G401.6 (cell line): ENCODE results near the gene MBD4.
"Not testable (repeated sequence)": the region's sequence is repeated elsewhere in the genome, so short reads cannot be mapped to it uniquely, and the experiment has no call there.

Experiments used
- FAIRE-seq: peaks from 2 replicates; lab custom pipeline; 2012; peaks lifted over from hg19 to GRCh38; lab: Jason Lieb, UNC

The MBD4 gene

GRCh38 chr3:129439817-129440617, at the start of gene MBD4, which contains the start of gene IFT122:
TSS of gene MBD4 (minus strand) at chr3:129439948. CDS start at chr3:129439833, 115 bp downstream.
TSS of gene IFT122 (plus strand) at chr3:129440224. CDS start at chr3:129440331, 107 bp downstream.
- FAIRE-seq = peak; percentile 99

GRCh38 chr3:129489258-129489657, 49.5 kb upstream of the MBD4 start:
- not testable (repeated sequence) for FAIRE-seq

GRCh38 chr3:129487868-129488335, 48.2 kb upstream of the MBD4 start:
- FAIRE-seq = not testable (repeated sequence)

GRCh38 chr3:129487183-129487867, 47.6 kb upstream of the MBD4 start:
- no peak for FAIRE-seq

GRCh38 chr3:129486664-129487035, 46.9 kb upstream of the MBD4 start:
- no peak for FAIRE-seq

- no peak for FAIRE-seq
These were observed 46.2 kb upstream of the MBD4 start for GRCh38 chr3:129485721-129486663.

- not testable (repeated sequence) for FAIRE-seq
These were observed 45.4 kb upstream of the MBD4 start for GRCh38 chr3:129485146-129485545.

GRCh38 chr3:129483870-129484269, 44.1 kb upstream of the MBD4 start:
- no peak for FAIRE-seq

GRCh38 chr3:129482721-129483120, 43.0 kb upstream of the MBD4 start:
- FAIRE-seq = no peak

GRCh38 chr3:129481766-129482332, 42.1 kb upstream of the MBD4 start:
- FAIRE-seq = no peak

- FAIRE-seq = not testable (repeated sequence)
These were observed 41.5 kb upstream of the MBD4 start for GRCh38 chr3:129481225-129481765.

GRCh38 chr3:129476586-129476985, 36.8 kb upstream of the MBD4 start:
- FAIRE-seq = no peak

- no peak for FAIRE-seq
These were observed 36.1 kb upstream of the MBD4 start for GRCh38 chr3:129475863-129476262.

- FAIRE-seq = no peak
These were observed 35.4 kb upstream of the MBD4 start for GRCh38 chr3:129474984-129475804.

- FAIRE-seq = no peak
These were observed 34.0 kb upstream of the MBD4 start for GRCh38 chr3:129473769-129474152.

- no peak for FAIRE-seq
These were observed 33.5 kb upstream of the MBD4 start for GRCh38 chr3:129473067-129473768.

- FAIRE-seq = no peak
These were observed 31.1 kb upstream of the MBD4 start for GRCh38 chr3:129470861-129471260.

GRCh38 chr3:129469026-129469425, 29.3 kb upstream of the MBD4 start:
- no peak for FAIRE-seq

- FAIRE-seq = no peak
These were observed 28.2 kb upstream of the MBD4 start for GRCh38 chr3:129467932-129468331.

GRCh38 chr3:129463716-129464115, 24.0 kb upstream of the MBD4 start:
- FAIRE-seq = no peak
